Gastroesophageal sphincter (tissue), 4 donors: Measurements from ENCODE around the gene POLR3A. TPM values are rescaled to one million over a fixed set of nuclear protein-coding genes. Genes with fewer than 3 reads are reported as not detected.
"Not testable (repeated sequence)": the region's sequence is repeated elsewhere in the genome, so short reads cannot be mapped to it uniquely, and the experiment has no call there.

ENCODE experiments used
- ATAC-seq: fragments of 150-250 bp; one replicate; pipeline ENCODE4 v1.9.1; 2016; ENCODE audit warnings: mild to moderate bottlenecking, moderate library complexity
- H3K27ac ChIP-seq, 4 donors: fragments of 200-600 bp; sonication (generic) in 3 of 4; 1 replicate in 3 of 4; 2 replicates in 1 of 4; pipeline ENCODE4 v1.5.1; 2016 to 2019
- H3K27me3 ChIP-seq: fragments of 200-600 bp; sonication (generic); one replicate; pipeline ENCODE4 v1.5.1; 2019
- H3K36me3 ChIP-seq, 2 donors: fragments of 200-600 bp; sonication (generic); one replicate each; pipeline ENCODE4 v1.5.1; 2019; ENCODE audit warnings: control low read depth in 1 of 2
- H3K4me1 ChIP-seq, 3 donors: fragments of 200-600 bp; sonication (generic); 1 replicate in 2 of 3; 2 replicates in 1 of 3; pipeline ENCODE4 v1.5.1; 2016 to 2019; ENCODE audit warnings: control low read depth in 2 of 3
- H3K4me3 ChIP-seq, 2 donors: fragments of 200-600 bp; sonication (generic); one replicate each; pipeline ENCODE4 v1.5.1; 2019; ENCODE audit warnings: mild to moderate bottlenecking in 1 of 2, moderate library complexity in 1 of 2
- H3K9me3 ChIP-seq, 3 donors: fragments of 200-600 bp; sonication (generic); one replicate each; pipeline ENCODE4 v1.5.1; 2017 to 2019; ENCODE audit warnings: control low read depth in 2 of 3
- CTCF ChIP-seq, 4 experiments: fragments of 200-600 bp in 2 of 4; fragments of 450-650 bp in 2 of 4; sonication (generic) in 1 of 4; IDR thresholded peaks; one replicate each; pipeline ENCODE4 v1.5.1; 2017 to 2019; ENCODE audit warnings: antibody characterized with exemption in 4 of 4, mild to moderate bottlenecking in 2 of 4, moderate library complexity in 2 of 4
- EP300 ChIP-seq: sonication (generic); formaldehyde crosslinking; IDR thresholded peaks from one replicate; pipeline ENCODE4 v1.6.1; 2017; ENCODE audit warnings: antibody characterized with exemption, mild to moderate bottlenecking
- POLR2A ChIP-seq, 2 donors: fragments of 450-650 bp; IDR thresholded peaks; one replicate each; pipeline ENCODE4 v1.6.1; 2017; ENCODE audit warnings: antibody characterized with exemption in 2 of 2, mild to moderate bottlenecking in 2 of 2, moderate library complexity in 1 of 2
- POLR2AphosphoS5 ChIP-seq: sonication (generic); formaldehyde crosslinking; IDR thresholded peaks from one replicate; pipeline ENCODE4 v1.6.1; 2017; ENCODE audit warnings: antibody characterized with exemption
- WGBS, 2 donors: methylation state at CpG; one replicate each; pipeline ENCODE4 v1.1.5; 2018; ENCODE audit warnings: low coverage in 1 of 2; 5-methylcytosine and 5-hydroxymethylcytosine counted together
- total RNA-seq, 4 donors: library from RNA; depleted of rRNA; stranded (reverse); fragments of >200 nt; gene quantifications; one replicate each; pipeline ENCODE4 v1.1.0, GENCODE V29; 2016

The POLR3A gene
- total RNA-seq, 4 donors from 2014 or later: 10.0 to 13.5 (median 12.0) TPM

GRCh38 chr10:78066012-78066411 lies 36.7 kb upstream of the POLR3A start:
- H3K4me3 ChIP-seq: no peak overlapping the region
- H3K27me3 ChIP-seq: no peaks in the 10 kb centered on the region
- no peaks in the 10 kb centered on the region for H3K9me3 ChIP-seq
- H3K4me1 ChIP-seq: no peaks in the 10 kb centered on the region
- 82% methylated on average over 2 of the region's 5 CpGs; no CpG with 5 or more reads in 1 of the 2 donors for WGBS, 2 donors
- H3K36me3 ChIP-seq: no peaks in the 10 kb centered on the region
- no peak overlapping the region for H3K27ac ChIP-seq
- TF ChIP-seq POLR2AphosphoS5 (no peak), CTCF (IDR thresholded peaks at IDR 0.05) (no peak), POLR2A (IDR thresholded peaks at IDR 0.05) (no peak), EP300 (no peak)
- no peak for ATAC-seq

- no peak for TF ChIP-seq POLR2A (IDR thresholded peaks at IDR 0.05)
- no peak for TF ChIP-seq EP300
- TF ChIP-seq POLR2AphosphoS5: no peak
- TF ChIP-seq CTCF (IDR thresholded peaks at IDR 0.05): no peak
Measured at GRCh38 chr10:78065611-78066010, 36.3 kb upstream of the POLR3A start.

GRCh38 chr10:78064919-78065318 lies 35.6 kb upstream of the POLR3A start:
- not testable (repeated sequence) for H3K4me3 ChIP-seq, H3K27ac ChIP-seq, ATAC-seq, H3K36me3 ChIP-seq, H3K9me3 ChIP-seq, H3K4me1 ChIP-seq, H3K27me3 ChIP-seq
- WGBS, 2 donors: 60% methylated on average over 1 of the region's 2 CpGs; no CpG with 5 or more reads in 1 of the 2 donors

More at GRCh38 chr10:78065611-78066010, 36.3 kb upstream of the POLR3A start:
- Histone ChIP-seq H3K4me1 (no peaks in the 10 kb centered on the region), H3K36me3 (no peaks in the 10 kb centered on the region), H3K9me3 (no peaks in the 10 kb centered on the region), H3K27ac (no peak overlapping the region), H3K4me3 (no peak overlapping the region), H3K27me3 (no peaks in the 10 kb centered on the region)
- 67% methylated on average over 1 of the region's 2 CpGs; no CpG with 5 or more reads in 1 of the 2 donors for WGBS, 2 donors
- no peak for ATAC-seq

- Histone ChIP-seq H3K9me3 (no peaks in the 10 kb centered on the region), H3K36me3 (no peaks in the 10 kb centered on the region), H3K4me3 (no peak overlapping the region), H3K4me1 (no peaks in the 10 kb centered on the region), H3K27ac (no peak overlapping the region), H3K27me3 (no peaks in the 10 kb centered on the region)
- TF ChIP-seq POLR2AphosphoS5: no peak
- no peak for TF ChIP-seq POLR2A (IDR thresholded peaks at IDR 0.05)
- TF ChIP-seq CTCF (IDR thresholded peaks at IDR 0.05): no peak
- no peak for TF ChIP-seq EP300
- ATAC-seq: no peak
- WGBS, 2 donors: 63 to 75% methylated on average over 1 to 2 of the region's 2 CpGs
Measured at GRCh38 chr10:78063236-78063635, 33.9 kb upstream of the POLR3A start.

GRCh38 chr10:78062296-78062695 lies 33.0 kb upstream of the POLR3A start:
- WGBS, 2 donors: 75 to 82% methylated on average over 1 to 5 of the region's 5 CpGs
- Histone ChIP-seq H3K4me1 (no peaks in the 10 kb centered on the region), H3K9me3 (no peaks in the 10 kb centered on the region), H3K27me3 (no peaks in the 10 kb centered on the region), H3K4me3 (no peak overlapping the region), H3K36me3 (no peaks in the 10 kb centered on the region), H3K27ac (no peak overlapping the region)
- TF ChIP-seq POLR2A (IDR thresholded peaks at IDR 0.05): no peak
- TF ChIP-seq EP300: no peak
- no peak for TF ChIP-seq CTCF (IDR thresholded peaks at IDR 0.05)
- TF ChIP-seq POLR2AphosphoS5: no peak
- no peak for ATAC-seq
